GM23338 (cell line): ENCODE results near the gene SRRT. TPM values are rescaled to one million over a fixed set of nuclear protein-coding genes. Genes with fewer than 3 reads are reported as not detected.

Experiments used
- ATAC-seq: fragments of 200-7000 bp; cut with Tn5 transposase; 3 replicates; pipeline ENCODE4 v1.9.1; 2020
- DNase-seq: peaks from one replicate; pipeline ENCODE4 v3.0.0-alpha.2; 2015; ENCODE audit warnings: low spot score
- H2AFZ ChIP-seq: fragments of 200-600 bp; sonication (generic); 2 replicates; pipeline ENCODE4 v1.8.0; 2016; ENCODE audit warnings: antibody characterized with exemption, mild to moderate bottlenecking, moderate library complexity
- H3F3A ChIP-seq: fragments of 200-600 bp; sonication (generic); replicated peaks from 2 replicates; pipeline ENCODE4 v1.8.0; 2017; ENCODE audit warnings: antibody characterized with exemption, mixed run types, low read depth
- H3K27ac ChIP-seq: fragments of 200-600 bp; sonication (generic); 2 replicates; pipeline ENCODE4 v1.6.1; 2016; ENCODE audit warnings: low read depth
- H3K27me3 ChIP-seq: fragments of 200-600 bp; sonication (generic); 2 replicates; pipeline ENCODE4 v1.8.0; 2016; ENCODE audit warnings: mild to moderate bottlenecking, mixed run types, moderate library complexity; ENCODE audit not compliant: insufficient read depth
- H3K36me3 ChIP-seq: fragments of 200-600 bp; sonication (generic); 2 replicates; pipeline ENCODE4 v1.8.0; 2016; ENCODE audit warnings: mild to moderate bottlenecking; ENCODE audit not compliant: insufficient read depth
- H3K4me1 ChIP-seq: fragments of 200-600 bp; sonication (generic); 2 replicates; pipeline ENCODE4 v1.8.0; 2016; ENCODE audit warnings: mild to moderate bottlenecking, moderate library complexity; ENCODE audit not compliant: insufficient read depth
- H3K4me2 ChIP-seq: fragments of 200-600 bp; sonication (generic); 2 replicates; pipeline ENCODE4 v1.7.1; 2017; ENCODE audit warnings: mixed run types
- H3K4me3 ChIP-seq: fragments of 200-600 bp; sonication (generic); 2 replicates; pipeline ENCODE4 v1.6.1; 2016; ENCODE audit warnings: mixed run types
- H3K79me2 ChIP-seq: fragments of 200-600 bp; sonication (generic); replicated peaks from 2 replicates; pipeline ENCODE4 v1.8.0; 2017; ENCODE audit warnings: mild to moderate bottlenecking; ENCODE audit not compliant: insufficient read depth
- H3K9me2 ChIP-seq: fragments of 200-600 bp; sonication (generic); 2 replicates; pipeline ENCODE4 v1.8.0; 2017; ENCODE audit not compliant: insufficient read depth
- H4K20me1 ChIP-seq: fragments of 200-600 bp; sonication (generic); replicated peaks from 2 replicates; pipeline ENCODE4 v1.8.0; 2017; ENCODE audit warnings: mild to moderate bottlenecking; ENCODE audit not compliant: insufficient read depth
- H3K27ac Mint-ChIP-seq: 2 replicates; pipeline ENCODE4 v1.8.0; 2020; ENCODE audit warnings: inconsistent platforms, mild to moderate bottlenecking, moderate library complexity, mixed read lengths
- H3K27me3 Mint-ChIP-seq: 3 replicates; pipeline ENCODE4 v1.8.0; 2022; ENCODE audit warnings: low read depth, mild to moderate bottlenecking, moderate library complexity, mixed read lengths, inconsistent platforms; ENCODE audit not compliant: insufficient read depth, poor library complexity
- H3K36me3 Mint-ChIP-seq: 3 replicates; pipeline ENCODE4 v1.8.0; 2021; ENCODE audit warnings: low read depth, mild to moderate bottlenecking, inconsistent platforms, moderate library complexity, mixed read lengths
- H3K4me1 Mint-ChIP-seq: 3 replicates; pipeline ENCODE4 v1.8.0; 2020; ENCODE audit warnings: mild to moderate bottlenecking, inconsistent platforms, mixed read lengths
- H3K4me3 Mint-ChIP-seq: 3 replicates; pipeline ENCODE4 v1.8.0; 2021; ENCODE audit warnings: moderate library complexity, mild to moderate bottlenecking, inconsistent platforms, mixed read lengths
- H3K9me3 Mint-ChIP-seq: 3 replicates; pipeline ENCODE4 v1.8.0; 2020; ENCODE audit warnings: moderate library complexity, mild to moderate bottlenecking, inconsistent platforms, mixed read lengths
- CREB1 ChIP-seq: fragments of 250-450 bp; sonication (Bioruptor Pico); IDR thresholded peaks from 2 replicates; pipeline ENCODE4 v1.5.0; 2020; ENCODE audit warnings: low read depth, mild to moderate bottlenecking, moderate library complexity
- POLR2AphosphoS5 ChIP-seq: IDR thresholded peaks from 2 replicates; pipeline ENCODE4 v1.6.1; 2016; ENCODE audit warnings: antibody characterized with exemption, low read depth
- ZNF114 ChIP-seq: fragments of 250-450 bp; sonication (Bioruptor Pico); IDR thresholded peaks from 2 replicates; pipeline ENCODE4 v1.5.0; 2020; ENCODE audit warnings: mild to moderate bottlenecking, moderate library complexity
- polyA plus RNA-seq: library from polyadenylated mRNA; unstranded; fragments of >200 nt; fragmentation: Nextera tagmentation; extraction: Ambion mirVana; gene quantifications from 2 replicates; pipeline ENCODE4 v1.2.1, GENCODE V29; 2016
- total RNA-seq: library from RNA; depleted of rRNA; stranded (reverse); fragments of >200 nt; shearing (Covaris generic); gene quantifications from 2 replicates; pipeline ENCODE4 v1.2.3, GENCODE V29; 2014
- TF ChIP-seq, protein P1 (sequence below): fragments of 250-450 bp; sonication (Bioruptor Pico); IDR thresholded peaks from 2 replicates; pipeline ENCODE4 v1.5.0; 2020; ENCODE audit warnings: mild to moderate bottlenecking, moderate library complexity
- TF ChIP-seq, protein P2 (sequence below): IDR thresholded peaks from 2 replicates; pipeline ENCODE4 v1.6.1; 2016; ENCODE audit warnings: antibody characterized with exemption
- TF ChIP-seq, protein P3 (sequence below), 2 experiments: fragments of 200-600 bp in 1 of 2; sonication (generic) in 1 of 2; conservative IDR thresholded peaks; 2 replicates each; pipeline versions ENCODE4 v1.5.1 to v1.6.1; 2016 to 2017; ENCODE audit warnings: antibody characterized with exemption in 2 of 2, low read depth in 2 of 2, mild to moderate bottlenecking in 2 of 2, moderate library complexity in 1 of 2

The SRRT gene
- total and polyA plus RNA-seq, 2 experiments from 2014 or later: 113 to 140 TPM

DNA sequence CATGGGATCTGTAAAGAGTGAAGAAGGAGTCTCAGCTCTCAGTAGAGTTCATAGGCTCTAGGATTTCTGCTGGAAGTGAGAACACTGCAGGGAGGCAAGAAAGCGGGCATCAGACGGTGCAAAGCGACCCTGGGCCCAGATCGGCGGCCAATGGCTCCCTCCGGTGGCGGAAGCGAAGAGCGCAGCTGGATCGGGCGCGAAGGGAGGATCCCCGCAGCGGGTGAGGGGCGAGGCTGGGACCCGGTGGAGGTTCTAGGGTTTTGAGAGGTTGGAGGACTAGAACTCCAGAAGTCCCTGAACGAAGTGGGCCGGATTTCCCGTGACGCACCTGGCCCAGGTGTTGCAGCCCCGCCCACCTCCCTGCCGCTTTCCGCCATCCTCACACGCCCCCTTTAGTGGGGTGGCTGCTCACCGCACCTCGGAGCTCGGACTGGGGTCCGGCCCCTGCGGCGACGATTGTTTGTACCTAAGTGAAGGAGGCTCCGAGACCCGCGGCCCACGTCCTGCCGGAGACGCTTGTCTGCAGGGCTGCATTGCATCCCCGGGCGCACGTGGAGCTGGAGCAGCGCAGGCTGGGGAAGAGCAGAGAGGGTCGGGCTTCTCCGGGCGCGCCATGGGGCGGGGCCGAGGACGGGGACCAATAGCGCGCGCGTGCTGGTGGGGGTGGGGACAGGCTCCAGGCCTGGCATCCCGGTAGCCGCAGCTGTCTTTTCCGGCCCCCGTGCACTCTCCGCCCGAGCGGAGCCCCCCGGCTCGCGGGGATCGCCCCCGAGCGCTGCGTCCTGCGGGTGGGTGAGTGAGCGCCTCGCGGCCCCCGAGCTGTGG is 22.6 kb upstream of the SRRT start, which contains the start of gene SLC12A9:
Gene SLC12A9, plus strand, starts transcription at position 666 of the 825 bp plus-strand sequence. CDS start 1,485 bp downstream, outside the sequence.
- Mint-ChIP-seq H3K4me1 (peaks cover 8% of the 10 kb centered on the region; the same call in 2 of the 3 replicates), H3K27ac (peak within 1 kb of the TSS; percentile 91), H3K9me3 (no peaks in the 10 kb centered on the region), H3K27me3 (peaks cover 15% of the 10 kb centered on the region), H3K36me3 (peaks cover 10% of the 10 kb centered on the region), H3K4me3 (peak within 1 kb of the TSS; percentile 94)
- peak within 1 kb of the TSS; percentile 82 for H3K4me2 ChIP-seq
- no peaks in the 10 kb centered on the region for H3K9me2 ChIP-seq
- H3K27me3 ChIP-seq: no peaks in the 10 kb centered on the region
- H3F3A ChIP-seq: 0 out of 2 replicates have a peak, but pooled peaks cover 3% of the 10 kb centered on the region
- peak within 1 kb of the TSS; percentile 93 for H2AFZ ChIP-seq
- no peaks in the 10 kb centered on the region for H4K20me1 ChIP-seq
- ATAC-seq (peak; percentile 97), DNase-seq (peak; percentile 97)
- peak; percentile 72 for TF ChIP-seq POLR2AphosphoS5
- TF ChIP-seq, protein P1, sequence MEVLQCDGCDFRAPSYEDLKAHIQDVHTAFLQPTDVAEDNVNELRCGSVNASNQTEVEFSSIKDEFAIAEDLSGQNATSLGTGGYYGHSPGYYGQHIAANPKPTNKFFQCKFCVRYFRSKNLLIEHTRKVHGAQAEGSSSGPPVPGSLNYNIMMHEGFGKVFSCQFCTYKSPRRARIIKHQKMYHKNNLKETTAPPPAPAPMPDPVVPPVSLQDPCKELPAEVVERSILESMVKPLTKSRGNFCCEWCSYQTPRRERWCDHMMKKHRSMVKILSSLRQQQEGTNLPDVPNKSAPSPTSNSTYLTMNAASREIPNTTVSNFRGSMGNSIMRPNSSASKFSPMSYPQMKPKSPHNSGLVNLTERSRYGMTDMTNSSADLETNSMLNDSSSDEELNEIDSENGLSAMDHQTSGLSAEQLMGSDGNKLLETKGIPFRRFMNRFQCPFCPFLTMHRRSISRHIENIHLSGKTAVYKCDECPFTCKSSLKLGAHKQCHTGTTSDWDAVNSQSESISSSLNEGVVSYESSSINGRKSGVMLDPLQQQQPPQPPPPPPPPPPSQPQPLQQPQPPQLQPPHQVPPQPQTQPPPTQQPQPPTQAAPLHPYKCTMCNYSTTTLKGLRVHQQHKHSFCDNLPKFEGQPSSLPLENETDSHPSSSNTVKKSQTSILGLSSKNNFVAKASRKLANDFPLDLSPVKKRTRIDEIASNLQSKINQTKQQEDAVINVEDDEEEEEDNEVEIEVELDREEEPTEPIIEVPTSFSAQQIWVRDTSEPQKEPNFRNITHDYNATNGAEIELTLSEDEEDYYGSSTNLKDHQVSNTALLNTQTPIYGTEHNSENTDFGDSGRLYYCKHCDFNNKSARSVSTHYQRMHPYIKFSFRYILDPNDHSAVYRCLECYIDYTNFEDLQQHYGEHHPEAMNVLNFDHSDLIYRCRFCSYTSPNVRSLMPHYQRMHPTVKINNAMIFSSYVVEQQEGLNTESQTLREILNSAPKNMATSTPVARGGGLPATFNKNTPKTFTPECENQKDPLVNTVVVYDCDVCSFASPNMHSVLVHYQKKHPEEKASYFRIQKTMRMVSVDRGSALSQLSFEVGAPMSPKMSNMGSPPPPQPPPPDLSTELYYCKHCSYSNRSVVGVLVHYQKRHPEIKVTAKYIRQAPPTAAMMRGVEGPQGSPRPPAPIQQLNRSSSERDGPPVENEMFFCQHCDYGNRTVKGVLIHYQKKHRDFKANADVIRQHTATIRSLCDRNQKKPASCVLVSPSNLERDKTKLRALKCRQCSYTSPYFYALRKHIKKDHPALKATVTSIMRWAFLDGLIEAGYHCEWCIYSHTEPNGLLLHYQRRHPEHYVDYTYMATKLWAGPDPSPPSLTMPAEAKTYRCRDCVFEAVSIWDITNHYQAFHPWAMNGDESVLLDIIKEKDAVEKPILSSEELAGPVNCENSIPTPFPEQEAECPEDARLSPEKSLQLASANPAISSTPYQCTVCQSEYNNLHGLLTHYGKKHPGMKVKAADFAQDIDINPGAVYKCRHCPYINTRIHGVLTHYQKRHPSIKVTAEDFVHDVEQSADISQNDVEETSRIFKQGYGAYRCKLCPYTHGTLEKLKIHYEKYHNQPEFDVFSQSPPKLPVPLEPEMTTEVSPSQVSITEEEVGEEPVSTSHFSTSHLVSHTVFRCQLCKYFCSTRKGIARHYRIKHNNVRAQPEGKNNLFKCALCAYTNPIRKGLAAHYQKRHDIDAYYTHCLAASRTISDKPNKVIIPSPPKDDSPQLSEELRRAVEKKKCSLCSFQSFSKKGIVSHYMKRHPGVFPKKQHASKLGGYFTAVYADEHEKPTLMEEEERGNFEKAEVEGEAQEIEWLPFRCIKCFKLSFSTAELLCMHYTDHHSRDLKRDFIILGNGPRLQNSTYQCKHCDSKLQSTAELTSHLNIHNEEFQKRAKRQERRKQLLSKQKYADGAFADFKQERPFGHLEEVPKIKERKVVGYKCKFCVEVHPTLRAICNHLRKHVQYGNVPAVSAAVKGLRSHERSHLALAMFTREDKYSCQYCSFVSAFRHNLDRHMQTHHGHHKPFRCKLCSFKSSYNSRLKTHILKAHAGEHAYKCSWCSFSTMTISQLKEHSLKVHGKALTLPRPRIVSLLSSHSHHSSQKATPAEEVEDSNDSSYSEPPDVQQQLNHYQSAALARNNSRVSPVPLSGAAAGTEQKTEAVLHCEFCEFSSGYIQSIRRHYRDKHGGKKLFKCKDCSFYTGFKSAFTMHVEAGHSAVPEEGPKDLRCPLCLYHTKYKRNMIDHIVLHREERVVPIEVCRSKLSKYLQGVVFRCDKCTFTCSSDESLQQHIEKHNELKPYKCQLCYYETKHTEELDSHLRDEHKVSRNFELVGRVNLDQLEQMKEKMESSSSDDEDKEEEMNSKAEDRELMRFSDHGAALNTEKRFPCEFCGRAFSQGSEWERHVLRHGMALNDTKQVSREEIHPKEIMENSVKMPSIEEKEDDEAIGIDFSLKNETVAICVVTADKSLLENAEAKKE (CRISPR knock-in tag): 0 out of 2 replicates have a peak, but pooled peaks have one; percentile 7
- TF ChIP-seq, protein P2, sequence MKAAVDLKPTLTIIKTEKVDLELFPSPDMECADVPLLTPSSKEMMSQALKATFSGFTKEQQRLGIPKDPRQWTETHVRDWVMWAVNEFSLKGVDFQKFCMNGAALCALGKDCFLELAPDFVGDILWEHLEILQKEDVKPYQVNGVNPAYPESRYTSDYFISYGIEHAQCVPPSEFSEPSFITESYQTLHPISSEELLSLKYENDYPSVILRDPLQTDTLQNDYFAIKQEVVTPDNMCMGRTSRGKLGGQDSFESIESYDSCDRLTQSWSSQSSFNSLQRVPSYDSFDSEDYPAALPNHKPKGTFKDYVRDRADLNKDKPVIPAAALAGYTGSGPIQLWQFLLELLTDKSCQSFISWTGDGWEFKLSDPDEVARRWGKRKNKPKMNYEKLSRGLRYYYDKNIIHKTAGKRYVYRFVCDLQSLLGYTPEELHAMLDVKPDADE: no peak; the same call in 1 of the 2 replicates
- no peak for TF ChIP-seq ZNF114 (CRISPR knock-in tag)
- TF ChIP-seq, protein P3, sequence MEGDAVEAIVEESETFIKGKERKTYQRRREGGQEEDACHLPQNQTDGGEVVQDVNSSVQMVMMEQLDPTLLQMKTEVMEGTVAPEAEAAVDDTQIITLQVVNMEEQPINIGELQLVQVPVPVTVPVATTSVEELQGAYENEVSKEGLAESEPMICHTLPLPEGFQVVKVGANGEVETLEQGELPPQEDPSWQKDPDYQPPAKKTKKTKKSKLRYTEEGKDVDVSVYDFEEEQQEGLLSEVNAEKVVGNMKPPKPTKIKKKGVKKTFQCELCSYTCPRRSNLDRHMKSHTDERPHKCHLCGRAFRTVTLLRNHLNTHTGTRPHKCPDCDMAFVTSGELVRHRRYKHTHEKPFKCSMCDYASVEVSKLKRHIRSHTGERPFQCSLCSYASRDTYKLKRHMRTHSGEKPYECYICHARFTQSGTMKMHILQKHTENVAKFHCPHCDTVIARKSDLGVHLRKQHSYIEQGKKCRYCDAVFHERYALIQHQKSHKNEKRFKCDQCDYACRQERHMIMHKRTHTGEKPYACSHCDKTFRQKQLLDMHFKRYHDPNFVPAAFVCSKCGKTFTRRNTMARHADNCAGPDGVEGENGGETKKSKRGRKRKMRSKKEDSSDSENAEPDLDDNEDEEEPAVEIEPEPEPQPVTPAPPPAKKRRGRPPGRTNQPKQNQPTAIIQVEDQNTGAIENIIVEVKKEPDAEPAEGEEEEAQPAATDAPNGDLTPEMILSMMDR (conservative IDR thresholded peaks at IDR 0.05; ENCODE audit: low read depth in 2 of 2): peak; percentile 90 to 97
- TF ChIP-seq CREB1: peak; percentile 84
- H3K79me2 ChIP-seq: peaks cover 40% of the 10 kb centered on the region
- peaks cover 5% of the 10 kb centered on the region; the same call in 1 of the 2 replicates for H3K4me1 ChIP-seq
- H3K4me3 ChIP-seq: peak within 1 kb of the TSS; percentile 96
- H3K27ac ChIP-seq: peak within 1 kb of the TSS; percentile 57; the same call in 1 of the 2 replicates
- H3K36me3 ChIP-seq: no peaks in the 10 kb centered on the region; the same call in 1 of the 2 replicates
